GM19328 (cell line): Measurements from ENCODE around the gene WDR88.
"Not testable (repeated sequence)": the region's sequence is repeated elsewhere in the genome, so short reads cannot be mapped to it uniquely, and the experiment has no call there.

ENCODE experiments used
- ATAC-seq: cut with Tn5 transposase; IDR thresholded peaks from one replicate; pipeline ENCODE4 v1.9.1; 2021; ENCODE audit warnings: mild to moderate bottlenecking, moderate library complexity; ENCODE audit not compliant: unreplicated experiment

WDR88 gene

DNA sequence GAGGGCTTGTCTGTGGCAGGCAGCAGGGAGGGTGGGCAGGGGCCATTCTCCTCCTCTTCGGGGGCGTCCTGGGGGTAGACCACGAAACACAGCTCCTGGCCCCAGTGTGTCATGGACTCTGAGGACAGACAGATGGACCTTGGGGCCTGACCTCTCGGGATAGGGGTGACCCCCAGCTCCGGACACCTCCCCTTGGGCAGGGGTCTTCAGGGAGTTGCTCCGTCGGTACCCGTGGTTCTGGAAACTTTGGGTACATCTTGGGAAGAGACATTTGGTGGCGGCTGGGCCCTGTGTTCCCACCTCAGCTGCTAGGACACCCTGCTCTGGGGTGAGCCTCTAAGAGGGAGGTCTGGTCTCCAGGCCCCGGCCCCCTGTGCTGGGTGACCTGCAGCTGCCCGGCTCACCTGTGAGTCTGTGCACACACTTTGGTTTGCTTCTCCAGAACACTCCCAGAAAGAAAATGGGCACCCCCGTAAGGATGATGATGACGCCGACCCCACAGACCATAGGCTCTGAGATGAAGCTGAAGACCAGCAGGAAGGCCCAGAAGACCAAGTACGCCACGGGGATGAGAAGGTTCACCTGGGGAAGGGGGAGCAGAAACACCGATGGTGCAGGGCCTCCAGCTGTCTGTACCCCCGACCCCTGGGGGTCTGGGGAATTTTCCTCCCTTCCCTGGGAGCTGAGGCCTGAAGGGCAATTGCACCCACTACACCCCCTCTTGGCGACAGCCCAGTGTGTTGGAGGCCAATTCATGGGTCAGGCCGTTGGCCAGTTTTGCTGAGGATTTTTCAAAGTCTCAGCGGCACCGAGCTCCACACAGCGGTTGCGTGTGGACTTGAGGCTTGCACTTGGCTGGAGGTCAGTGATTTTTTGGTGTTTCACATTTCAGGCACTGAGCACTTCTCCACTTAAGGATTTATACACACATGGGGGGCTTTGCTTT lies 77.3 kb downstream of the WDR88 start:
- no peak for ATAC-seq

DNA sequence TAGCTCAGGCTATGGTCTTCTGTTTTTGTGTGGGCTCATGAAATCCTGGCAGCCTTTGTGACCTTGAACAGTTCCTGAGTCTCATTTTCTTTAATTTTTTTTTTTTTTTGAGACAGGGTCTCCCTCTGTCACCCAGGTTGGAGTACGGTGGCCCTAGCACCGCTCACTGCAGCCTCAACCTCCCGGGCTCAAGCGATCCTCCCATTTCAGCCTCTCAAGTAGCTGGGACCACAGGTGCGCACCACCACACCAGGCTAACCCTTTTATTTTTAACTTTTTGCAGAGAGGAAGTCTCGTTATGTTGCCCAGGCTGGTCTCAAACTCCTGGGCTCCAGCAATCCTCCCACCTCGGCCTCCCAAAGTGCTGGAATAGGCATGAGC lies 77.9 kb downstream of the WDR88 start:
- not testable (repeated sequence) for ATAC-seq

DNA sequence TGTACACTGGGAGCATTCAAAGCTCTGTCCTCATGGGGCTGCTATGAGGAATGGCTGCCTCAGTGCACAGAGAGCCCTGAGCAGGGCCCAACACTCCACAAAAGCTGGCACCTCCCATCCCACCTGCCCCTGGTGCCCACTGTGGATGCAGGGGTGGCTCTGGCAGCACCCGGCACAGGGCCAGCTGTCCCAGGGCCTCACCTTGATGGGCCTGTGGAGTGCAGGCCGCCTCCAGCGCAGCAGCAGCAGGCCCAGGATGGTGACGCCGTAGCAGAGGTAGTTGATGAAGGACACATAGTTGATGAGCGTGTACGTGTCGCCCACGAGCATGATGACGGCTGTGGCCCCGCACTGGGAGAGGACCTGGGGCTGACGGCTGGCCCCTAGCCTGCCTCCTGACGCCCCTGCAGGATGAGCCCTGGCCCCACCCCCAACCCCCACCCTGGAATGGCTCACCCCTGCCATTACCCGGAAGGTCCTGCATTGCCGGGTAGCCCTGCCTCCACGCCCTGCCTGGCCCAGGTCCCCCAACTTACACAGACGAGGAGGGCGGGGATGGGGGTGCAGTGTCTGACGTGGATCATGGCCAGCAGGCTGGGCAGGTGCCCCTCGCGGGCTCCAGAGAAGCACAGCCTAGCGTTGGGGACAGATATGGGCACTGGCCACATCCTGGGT lies 78.5 kb downstream of the WDR88 start:
- ATAC-seq: no peak

DNA sequence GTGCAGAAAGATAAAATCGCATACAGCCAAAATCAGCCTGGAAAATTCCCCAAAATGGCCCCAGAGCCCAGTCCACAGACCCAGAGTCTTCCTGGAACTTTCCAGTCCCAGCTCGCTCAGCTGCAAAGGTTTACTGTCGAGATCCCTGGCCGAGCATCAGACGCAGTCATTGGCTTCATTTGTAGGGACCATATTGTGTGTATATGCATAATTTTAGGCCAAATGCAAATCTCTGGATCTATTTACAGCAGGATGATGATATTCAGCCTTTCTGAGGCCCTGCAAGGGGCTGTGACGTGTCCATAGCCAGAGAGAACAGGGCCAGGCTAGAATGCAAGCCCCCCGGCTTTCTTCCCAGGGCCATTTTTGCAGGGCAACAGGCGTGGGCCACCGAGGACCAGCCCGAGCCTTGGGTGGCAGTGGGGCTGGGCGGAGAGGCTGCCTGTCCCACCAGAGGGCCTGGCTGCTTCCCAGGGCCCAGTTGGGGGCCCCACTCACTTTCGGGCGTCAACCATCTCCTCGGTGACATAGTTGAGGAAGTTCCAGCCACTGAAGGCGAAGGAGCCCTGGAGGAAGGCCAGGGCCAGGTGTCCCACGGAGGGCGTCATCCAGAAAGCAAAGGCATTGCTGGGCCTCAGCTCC lies 80.0 kb downstream of the WDR88 start:
- no peak for ATAC-seq

DNA sequence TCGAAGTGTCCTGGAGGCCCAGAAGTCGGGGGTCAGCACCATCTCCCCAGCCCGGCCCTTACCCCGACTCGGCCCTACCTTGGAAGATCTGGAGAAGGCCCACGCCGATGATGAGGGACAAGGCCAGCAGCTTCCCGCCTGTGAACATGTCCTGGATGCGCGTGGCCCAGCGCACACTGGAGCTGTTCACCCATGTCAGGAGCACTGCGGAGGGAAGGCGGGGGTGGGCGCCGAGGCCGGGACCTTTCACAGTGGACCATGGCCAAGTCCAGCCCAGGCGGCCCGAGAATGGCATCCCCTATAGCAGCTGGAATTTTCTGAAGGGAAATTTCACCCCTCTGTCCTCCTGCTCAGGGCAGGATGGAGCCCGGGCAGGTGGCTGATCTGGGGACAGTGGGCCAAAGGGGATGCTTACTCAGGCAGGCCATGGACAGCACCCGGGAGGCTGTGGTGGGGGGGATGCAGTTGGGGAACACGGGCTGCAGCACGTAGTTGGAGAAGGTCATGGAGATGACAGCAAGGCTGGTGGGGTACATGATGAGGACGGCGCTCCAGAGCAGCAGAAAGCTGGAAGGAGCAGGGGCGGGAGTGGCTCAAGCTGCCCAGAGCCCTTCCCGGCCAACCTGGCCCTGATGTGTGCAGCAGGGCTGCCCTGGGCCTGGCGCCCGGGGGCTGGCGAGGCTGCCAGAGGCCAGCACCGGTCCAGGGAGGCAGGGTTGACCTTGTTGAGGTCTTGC lies 80.7 kb downstream of the WDR88 start:
- ATAC-seq: no peak

DNA sequence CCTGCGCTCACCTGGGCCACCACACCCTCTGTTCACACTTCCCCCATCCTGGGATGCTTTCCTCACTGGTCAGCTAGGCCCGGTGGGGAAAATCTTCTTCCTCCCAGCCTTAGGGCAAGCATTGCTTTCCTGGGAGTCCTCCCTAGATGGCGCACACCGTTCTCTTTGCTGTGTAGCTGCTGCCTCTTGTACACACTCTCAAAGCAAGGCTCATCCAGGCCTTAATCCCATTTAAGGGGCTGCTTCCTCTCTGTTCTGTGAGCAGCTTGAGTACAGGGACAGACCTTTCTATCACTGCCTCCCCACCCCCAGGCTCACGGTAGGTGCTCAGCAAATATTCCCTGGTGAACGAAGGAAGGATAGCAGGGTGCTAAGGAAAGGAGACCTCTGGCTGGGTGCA lies 82.7 kb downstream of the WDR88 start:
- ATAC-seq: no peak

DNA sequence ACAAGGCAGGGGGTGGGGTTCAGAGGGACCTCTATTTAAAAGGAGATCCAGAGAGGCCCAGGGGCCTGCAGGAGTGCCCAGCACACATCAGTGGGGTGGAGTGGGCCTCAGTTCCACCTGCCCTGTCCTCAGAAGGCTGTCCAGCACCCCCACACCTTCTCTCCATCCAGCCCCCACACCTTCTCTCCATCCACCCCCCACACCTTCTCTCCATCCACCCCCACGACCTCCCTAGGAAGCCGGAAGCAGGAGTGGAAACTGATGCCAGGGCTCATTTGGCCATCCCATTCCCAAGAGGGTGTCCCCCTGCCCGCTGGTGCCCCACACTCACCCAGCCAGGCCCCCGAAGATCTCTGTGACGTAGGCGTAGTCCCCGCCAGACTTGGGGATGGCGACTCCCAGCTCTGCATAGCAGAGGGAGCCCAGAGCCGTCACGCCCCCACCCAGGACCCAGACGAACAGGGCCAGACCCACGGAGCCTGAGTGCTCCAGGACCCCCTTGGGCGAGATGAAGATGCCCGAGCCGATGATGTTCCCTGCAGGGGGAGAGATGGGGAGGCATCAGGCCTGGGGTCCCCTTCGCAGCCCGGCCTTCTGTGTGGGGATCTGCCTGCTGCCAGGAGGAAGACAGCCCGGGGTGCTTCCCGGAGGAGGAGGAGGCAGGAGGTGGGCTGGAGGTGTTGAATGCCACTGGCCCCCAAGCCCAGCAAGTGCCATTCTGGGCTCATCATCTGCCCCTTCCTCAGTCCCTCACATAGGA lies 83.7 kb downstream of the WDR88 start:
- no peak for ATAC-seq

DNA sequence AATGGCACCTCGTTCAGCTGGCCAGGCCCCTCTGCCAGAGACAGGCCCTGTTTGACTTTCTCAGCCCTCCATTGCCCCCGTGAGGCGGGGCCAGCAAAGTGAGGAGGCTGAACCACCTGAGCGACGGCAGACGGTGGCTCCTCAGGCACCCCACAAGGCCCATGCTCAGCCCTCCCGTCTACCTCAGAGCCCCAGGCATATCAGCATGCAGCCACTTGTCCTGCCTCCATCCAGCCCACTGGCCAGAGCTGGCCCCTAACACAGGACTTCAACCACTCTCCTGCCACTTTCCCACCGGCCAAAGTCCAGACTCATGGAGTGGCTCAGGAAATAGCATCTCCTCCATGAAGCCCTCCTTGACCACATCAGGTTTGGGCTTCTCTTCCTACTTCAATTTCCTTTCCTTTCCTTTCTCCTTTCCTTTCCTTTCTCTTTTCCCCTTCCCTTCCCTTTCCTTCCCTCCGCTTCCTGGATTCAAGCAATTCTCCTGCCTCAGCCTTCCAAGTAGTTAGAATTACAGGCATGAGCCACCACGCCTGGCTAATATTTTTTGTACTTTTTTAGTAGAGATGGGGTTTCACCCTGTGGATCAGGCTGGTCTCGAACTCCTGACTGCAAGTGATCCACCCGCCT lies 84.4 kb downstream of the WDR88 start:
- no peak for ATAC-seq

DNA sequence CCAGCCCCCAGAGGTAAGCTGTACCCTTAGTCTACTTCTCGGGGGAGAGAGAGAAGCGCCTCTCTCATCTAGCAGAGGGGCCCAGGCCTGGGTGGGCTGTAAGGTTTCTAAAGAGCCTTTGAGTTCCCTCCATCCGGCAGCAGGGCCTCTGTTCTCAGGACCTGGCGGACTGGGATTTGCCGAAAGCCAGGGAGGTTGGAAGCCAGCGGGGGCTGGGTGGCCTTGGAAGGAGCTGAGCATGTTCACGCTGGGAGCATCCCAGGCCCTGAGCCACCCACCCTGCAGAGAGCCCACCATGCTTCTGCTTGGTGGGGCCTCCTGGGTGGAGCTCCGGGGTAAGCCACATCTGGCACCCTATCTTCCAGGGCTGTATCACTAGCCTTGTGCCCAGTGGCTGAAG lies 86.0 kb downstream of the WDR88 start:
- ATAC-seq: no peak

DNA sequence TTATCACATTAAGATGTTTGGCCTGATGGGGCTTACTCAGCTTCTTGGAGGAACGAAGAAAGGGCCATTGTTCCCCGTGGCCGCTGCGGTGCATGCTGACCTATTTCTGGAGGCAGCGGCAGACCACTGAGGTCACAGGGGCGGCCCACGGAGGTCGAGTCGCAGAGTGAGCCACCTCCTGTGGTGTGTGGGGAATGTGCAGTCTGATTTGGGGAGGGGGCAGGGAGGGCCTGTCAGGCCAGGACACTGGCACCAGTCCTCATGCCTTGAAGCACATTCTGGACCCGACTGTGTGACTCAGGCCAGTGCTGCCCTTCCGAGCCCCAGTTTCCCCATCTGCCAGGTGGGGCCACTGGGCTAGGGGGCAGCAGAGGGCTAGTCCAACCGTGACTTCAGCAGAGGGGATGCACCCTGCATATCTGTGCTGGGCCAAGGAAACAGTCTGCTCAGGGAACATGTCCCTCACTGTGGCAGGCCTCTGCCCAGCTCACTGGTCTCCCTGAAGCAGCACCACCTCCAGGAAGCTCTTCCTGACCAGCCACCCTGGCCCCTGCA lies 87.4 kb downstream of the WDR88 start:
- ATAC-seq: no peak

DNA sequence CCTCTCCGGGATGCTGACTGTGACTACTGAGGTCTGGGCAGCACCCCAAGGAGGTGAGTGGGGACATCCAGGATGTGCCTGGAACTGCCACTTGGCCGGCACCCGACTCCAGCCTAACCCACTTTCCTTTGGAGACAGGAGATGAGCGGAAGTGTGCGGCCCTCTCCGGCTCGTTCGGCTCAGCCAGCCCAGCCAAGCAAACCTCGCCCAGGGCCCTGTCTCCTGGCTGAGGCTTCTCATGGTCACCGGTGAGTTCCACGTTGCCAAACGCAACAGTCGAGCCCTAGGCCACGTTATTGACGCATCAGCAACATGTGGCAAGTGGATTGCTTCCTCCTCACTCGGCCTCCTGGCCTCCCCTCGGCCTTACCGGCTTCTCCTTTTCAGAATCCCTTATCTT lies 88.2 kb downstream of the WDR88 start:
- ATAC-seq: no peak

DNA sequence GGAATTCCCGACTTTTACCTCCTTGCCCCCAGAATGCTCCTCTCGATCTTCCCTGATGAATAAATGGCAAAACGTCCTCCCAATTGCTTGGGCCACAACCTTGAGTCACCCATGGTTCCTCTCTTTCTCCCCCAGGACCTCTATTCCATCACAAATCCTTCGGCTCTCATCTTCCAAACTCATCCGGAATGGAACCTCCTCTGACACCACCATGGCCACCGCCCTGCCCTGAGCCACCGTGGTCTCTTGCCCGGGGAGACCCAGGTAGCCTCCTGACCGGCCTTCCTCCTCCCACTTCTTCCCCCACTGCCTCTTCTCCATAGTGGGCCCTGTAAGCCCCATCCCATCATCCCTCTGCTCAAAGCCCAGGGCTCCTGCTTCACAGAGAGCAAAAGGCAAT lies 88.8 kb downstream of the WDR88 start:
- no peak for ATAC-seq

DNA sequence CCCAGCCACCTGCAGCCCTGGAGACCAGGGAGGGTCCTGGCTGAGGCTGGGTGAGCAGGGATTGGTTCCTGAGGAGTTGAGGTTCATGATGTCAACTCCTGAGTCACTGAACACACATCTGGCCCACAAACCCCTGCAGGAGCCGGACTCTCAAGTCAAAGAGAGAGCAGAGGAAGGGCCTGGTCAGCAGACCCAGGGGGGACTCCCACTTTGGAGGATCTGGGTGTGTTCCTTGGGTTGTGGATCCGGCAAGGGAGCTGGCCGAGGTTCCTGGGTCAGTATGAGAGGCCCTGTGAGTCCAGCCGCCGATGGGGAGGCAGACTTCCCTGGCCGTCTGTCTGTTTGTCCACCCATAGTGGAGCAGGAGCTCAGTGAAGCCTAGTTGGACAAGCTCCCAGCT lies 89.7 kb downstream of the WDR88 start:
- ATAC-seq: no peak

DNA sequence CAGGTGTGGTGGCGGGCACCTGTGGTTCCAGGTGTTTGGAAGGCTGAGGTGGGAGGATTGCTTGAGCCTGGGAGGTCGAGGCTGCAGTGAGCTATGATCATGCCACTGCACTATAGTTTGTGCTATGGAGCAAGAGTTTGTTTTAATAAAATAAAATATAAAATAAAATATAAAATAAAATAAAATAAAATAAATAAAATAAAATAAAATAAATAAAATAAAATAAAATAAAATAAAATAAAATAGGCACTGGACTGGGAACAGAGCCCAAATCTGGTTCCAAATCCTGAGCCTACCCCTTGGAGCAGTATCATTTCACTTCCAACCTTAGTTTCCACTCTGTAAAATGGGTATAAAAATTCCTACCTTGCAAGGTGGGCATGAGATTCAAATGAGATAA lies 90.3 kb downstream of the WDR88 start:
- not testable (repeated sequence) for ATAC-seq

DNA sequence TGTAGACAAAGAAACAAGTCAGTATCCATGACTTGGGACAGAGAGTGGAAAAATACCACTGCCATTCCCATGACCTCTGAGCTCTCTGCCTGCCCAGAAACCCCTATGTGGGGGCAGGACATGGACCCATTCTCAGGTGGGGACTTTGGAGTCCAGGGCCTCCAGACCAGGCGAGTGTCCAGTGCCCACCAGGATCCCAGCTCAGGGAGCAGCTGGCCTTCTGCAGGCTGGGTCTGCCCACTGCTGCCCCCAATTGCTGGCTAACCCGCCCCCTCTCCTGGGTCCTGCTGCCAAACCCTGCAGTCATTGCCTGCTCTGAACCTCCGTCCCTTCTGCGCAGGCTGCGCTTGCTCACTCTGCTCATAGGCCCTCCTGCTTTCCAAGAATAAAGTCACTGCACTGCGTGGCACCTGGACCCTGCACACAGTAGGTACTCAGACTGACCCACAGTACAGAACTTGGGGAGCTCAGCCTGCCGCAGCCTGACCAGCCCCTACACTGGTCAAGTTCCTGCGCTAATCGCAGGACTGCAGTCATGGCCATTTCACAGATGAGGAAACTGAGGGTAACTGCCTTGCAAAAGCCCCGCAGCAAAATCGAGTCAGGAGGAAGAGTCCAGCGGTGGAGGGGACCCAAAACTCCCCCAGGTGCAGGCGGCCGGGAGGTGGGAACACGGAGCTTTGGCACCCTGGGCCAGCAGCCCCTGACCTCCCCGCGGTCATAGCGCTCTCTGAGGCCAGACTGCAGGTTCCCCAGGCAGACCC lies 93.0 kb downstream of the WDR88 start:
- no peak for ATAC-seq
